Raji (cell line): ENCODE measurements around the gene HPCAL1.

Source experiments
- POLR2A ChIP-seq: IDR thresholded peaks from 2 replicates; pipeline ENCODE4 v1.6.1; 2011; ENCODE audit warnings: low read depth, low read length, control low read depth; ENCODE audit not compliant: insufficient read depth

Gene HPCAL1

GRCh38 chr2:10422732-10423399 lies 120.2 kb downstream of the HPCAL1 start:
- TF ChIP-seq POLR2A, result no peak

GRCh38 chr2:10423400-10423774 lies 120.7 kb downstream of the HPCAL1 start:
- no peak for TF ChIP-seq POLR2A

GRCh38 chr2:10424051-10424450 lies 121.3 kb downstream of the HPCAL1 start:
- no peak for TF ChIP-seq POLR2A

DNA sequence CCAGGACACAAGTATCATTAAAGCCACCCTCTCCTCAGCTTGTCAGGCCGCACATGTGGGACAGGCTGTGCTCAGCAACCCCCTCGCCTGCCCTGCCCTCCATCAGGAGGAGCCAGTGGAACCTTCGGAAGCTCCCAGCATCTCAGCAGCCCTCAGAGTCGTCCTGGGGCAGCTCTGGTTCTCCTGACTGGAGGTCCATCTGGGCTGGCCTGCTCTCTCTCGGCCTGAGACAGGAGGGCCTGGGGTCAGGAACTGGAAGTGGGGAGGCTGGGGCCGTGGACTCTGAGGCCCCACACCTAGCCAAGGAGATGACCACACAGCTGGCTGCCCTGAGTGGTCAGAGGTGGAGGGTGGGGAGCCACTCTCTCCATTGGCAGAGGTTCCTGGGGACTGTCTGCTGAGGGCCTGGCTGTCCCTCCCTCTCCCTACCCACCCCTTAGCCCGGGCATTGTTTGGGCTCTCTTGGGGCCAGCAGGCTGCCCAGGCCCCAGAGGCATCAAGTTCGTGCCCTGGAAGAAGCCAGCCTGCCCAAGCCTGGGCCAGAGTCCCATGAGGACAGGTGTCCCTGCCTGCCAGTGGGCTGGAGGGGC lies 122.3 kb downstream of the HPCAL1 start:
- TF ChIP-seq POLR2A, result no peak

- TF ChIP-seq POLR2A, result no peak
Observed at GRCh38 chr2:10425699-10426098, 123.0 kb downstream of the HPCAL1 start.

- no peak for TF ChIP-seq POLR2A
Observed at GRCh38 chr2:10426726-10427617, 124.3 kb downstream of the HPCAL1 start.

- TF ChIP-seq POLR2A, result no peak
Observed at GRCh38 chr2:10427618-10427949, 124.9 kb downstream of the HPCAL1 start.

DNA sequence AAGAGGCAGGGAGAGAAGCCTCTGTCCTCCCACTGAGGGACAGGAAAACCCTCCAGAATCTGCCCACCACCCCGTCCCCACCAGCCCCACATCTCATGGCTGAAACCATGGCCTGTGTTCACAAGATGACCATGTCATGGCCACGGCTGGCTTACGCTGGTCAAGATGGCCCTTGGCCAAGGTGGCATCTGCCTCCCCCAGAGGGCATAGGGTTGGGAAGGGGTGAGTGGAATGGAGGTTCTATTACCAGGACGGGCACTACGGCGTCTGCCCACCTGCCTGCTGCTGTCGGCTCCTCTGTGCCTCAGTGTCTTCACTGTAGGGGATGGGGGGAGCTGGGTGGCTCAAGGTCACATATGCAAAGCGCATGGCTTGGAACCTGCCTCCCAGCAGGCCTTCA lies 125.7 kb downstream of the HPCAL1 start:
- TF ChIP-seq POLR2A, result no peak

- TF ChIP-seq POLR2A, result no peak
Observed at GRCh38 chr2:10428924-10429323, 126.2 kb downstream of the HPCAL1 start.

DNA sequence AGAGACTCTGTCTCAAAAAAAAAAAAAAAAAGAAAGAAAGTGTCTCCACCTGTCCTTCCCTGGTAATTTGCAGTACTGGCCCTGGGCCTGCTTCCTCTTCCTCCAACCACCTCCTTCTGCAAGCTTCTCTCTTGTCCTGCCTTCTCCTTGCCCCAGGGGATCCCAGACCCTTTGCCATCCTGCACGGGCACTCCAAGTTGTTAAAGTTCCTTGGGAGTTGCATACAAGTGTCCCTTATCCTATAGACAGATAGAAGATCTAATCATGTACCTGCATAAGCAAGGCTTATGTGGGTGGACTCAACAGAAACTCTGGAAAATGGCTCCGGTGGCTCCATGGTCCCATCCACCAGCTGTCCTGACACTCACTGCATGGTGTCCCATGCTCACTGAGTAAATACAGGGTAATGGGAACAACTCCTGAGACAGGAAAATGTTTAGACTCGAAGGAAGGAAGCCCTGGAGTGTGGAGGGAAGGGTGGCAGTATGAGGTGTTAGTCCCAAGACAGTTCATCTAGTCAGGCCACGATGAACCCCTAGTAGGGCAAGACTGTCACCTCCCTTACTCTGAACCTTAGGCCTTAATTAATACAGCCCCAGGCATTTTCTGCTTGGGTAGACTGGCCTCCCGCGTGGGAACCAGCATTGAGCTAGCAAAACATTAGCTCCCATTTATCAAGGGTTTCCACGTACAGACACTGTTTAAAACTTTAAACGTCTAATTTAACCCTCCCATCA lies 128.3 kb downstream of the HPCAL1 start:
- no peak for TF ChIP-seq POLR2A

DNA sequence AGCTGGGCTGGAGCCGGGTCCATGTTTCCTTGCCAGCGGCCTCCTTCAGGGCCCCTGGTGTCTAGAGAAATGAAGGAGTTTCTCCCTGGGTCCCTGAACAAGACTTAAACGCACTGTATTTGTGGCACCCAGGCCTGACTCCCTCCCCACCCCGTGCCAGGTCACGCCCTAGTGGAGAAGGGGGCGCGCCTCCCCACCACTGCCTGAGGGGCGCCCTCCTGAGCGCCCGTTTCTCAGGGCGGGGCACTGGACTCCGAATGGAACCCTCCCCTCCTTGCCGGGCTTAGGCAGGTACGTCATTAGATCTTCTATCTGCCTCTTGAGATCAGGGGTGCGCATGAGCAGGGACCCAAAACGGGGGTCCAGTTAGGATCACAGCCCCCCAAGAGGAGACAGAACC lies 129.1 kb downstream of the HPCAL1 start:
- TF ChIP-seq POLR2A, result no peak

DNA sequence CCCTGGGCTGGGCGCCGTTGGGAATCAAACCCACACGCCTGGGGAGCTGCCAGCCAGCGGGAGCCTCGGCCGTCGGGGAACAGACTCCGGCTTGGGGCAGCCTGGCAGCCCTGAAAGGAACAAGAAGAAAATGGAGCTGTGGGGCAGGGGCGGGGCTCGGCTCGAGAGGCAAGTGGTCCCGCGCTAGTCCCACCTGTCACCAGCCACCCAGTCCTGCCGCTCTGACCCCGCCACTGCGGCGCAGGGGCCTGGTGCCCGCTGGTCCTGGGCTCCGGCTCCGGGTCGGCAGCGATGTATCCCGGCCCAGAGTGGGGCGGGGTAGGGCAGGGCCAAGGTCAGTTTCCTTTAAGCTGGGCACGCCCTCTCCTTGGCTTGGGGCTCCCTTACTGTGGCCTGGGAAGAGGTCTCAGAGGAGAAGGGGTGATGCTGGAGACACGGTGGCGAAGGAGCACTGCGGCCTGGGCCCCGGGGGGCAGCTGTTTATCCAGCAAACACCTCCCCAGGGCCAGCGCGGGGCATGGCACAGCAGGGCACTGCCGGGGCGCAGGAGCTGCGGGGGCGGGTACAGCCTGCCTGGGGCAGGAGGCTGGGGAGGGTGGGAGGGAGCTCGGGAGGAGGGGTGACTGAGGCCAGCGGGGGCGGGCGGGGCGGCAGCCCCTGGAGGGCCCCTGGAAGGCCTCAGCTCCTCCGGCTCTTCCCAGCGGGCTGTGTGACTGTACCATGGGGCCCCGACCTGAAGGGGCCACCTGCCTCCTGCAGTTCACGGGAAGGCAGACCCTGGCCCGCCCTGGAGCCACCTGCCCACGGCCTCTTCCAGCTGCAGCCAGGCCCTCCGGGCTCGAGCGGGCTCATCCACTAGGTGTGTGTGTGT lies 129.8 kb downstream of the HPCAL1 start:
- TF ChIP-seq POLR2A, result no peak

- no peak for TF ChIP-seq POLR2A
Observed at GRCh38 chr2:10433264-10433946, 130.7 kb downstream of the HPCAL1 start.
